Left colon (tissue), 2 donors: ENCODE results near the gene PPP4R2. TPM values are rescaled to one million over a fixed set of nuclear protein-coding genes. Genes with fewer than 3 reads are reported as not detected.

Experiments
- ATAC-seq: fragments of 200-7000 bp; cut with Tn5 transposase; one replicate; pipeline ENCODE4 v1.9.1; 2020; ENCODE audit warnings: mild to moderate bottlenecking, moderate library complexity
- DNase-seq, 2 donors: peaks; one replicate each; pipeline ENCODE4 v3.0.0-alpha.2; 2020
- intact Hi-C, 2 donors: fragments of 100-400 bp; cut with DNase I in 1 of 2; cut with micrococcal nuclease in 1 of 2; formaldehyde crosslinking; loops; one replicate each; pipeline versions ENCODE4 v1.11.2 to v1.14.0; 2022; cut with DNase I, micrococcal nuclease
- total RNA-seq, 2 donors: library from RNA; stranded (reverse); fragmentation: NEBNext Ultra II Directional; extraction: Animal tissue kit (Norgen Biotek cat#: 25700); gene quantifications; one replicate each; pipeline ENCODE4 v1.2.1, GENCODE V29; 2021
- donor health status: DM: no; HTN: no; CAD: no.
- donor health status: DM: yes; HTN: yes; CAD: no.

The PPP4R2 gene
- total RNA-seq, 2 donors from 2014 or later = 76.9 to 90.2 TPM

DNA sequence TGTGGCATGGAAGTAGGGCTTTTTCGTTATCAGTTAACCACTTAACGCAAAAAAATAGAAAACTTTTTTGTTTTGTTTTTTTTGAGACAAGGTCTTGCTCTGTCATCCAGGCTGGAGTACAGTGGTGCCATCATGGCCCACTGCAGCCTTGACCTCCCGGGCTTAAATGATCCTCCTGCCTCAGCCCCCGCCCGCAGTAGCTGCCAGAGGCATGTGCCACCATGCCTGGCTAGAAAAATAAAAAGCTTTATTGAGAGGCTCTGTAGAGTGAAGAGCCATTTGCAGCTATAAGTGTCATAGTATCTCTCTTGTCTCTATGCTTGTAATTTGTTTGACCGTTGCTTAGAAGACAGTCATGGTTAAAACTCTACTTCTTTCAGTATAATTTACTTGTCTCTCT is 13.5 kb downstream of the PPP4R2 start:
- DNase-seq (no peak), ATAC-seq (no peak)
- intact Hi-C loops = no loop called here

DNA sequence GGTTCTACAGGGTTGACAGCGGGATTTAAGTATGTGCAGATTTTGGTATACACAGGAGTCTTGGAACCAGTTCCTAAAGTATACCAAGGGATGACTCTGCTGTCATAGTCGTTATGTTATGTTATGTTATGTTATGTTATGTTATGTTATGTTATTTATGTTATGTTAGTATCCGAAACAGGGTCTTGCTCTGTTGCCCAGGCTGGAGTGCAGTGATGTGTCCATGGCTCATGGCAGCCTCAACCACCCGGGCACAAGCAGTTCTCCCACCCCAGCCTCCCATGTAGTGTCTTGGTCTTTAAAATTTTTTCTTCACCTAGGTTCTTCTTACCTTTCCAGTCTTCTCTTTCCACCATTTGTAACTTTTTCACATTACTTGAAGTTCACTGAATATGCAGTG is 21.7 kb downstream of the PPP4R2 start:
- ATAC-seq (no peak), DNase-seq (no peak)
- intact Hi-C loops = no loop called here

DNA sequence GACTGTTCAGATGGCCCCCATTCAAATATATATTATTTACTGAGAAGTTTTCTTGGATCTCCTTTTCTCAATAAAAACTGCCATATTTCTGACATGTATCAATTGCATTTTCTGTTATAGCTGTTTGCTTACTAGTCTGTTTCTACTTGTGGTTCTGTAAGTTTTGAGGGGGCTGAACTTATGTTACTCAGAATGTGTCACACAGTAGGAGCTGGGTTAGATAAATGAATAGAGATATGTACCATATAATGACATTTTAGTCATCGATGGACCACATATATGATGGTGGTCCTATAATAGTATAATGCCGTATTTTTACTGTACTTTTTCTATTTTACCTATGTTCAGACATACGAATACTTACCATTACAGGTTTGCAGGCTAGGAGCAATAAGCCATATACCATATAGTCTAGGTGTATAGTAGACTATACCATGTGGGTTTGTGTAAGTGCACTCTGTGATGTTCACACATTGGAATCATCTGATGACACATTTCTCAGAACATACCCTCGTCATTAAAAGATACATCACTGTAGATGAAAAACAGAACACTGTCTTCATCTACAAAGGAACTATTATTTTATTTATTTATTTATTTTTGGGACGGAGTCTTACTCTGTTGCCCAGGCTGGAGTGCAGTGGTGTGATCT is 22.3 kb downstream of the PPP4R2 start:
- no peak for DNase-seq
- intact Hi-C loops = no loop called here
- ATAC-seq = no peak

DNA sequence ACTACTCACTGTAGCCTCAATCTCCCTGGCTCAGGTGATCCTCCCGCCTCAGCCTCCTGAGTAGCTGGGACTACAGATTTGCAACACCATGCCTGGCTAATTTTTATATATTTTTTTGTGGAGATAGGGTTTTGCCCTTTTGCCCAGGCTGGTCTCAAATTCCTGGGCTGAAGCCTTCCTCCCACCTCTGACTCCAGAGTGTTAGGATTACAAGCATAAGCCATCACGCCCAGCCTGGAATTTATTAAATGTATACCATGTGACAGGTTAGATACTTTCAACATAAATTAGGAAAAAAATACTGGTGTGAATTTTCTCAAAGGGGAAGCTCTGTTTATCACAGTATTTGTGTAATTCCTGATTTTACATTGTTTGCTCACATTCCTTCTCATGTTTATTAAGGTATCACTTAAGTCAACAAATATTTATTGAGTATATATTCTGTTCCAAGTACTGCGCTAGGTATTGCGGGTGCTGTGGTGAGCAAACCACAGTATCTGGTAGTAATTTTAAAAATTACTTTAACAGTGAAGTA is 24.8 kb downstream of the PPP4R2 start:
- ATAC-seq (no peak), DNase-seq (no peak)
- intact Hi-C loops = no loop called here

DNA sequence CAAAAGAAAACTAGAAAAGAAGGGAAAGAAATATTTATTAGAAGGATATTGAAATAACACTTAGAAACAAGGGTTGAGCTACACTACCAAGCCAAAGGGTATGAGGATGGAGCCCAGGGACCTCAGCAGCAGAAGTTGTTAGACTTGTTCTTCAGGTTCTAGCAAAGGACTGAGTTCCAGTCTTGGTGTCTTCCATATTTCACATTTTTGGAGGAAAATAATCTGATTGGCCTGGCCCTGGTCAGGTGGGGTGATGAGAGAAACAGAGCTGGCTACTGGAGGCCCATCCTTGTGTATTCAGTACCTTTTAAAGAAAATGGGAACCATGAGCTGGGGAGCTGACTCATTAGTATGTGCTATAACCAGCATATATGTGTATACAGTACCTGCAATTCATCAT is 28.2 kb downstream of the PPP4R2 start:
- DNase-seq (no peak), ATAC-seq (peak; percentile 40)
- intact Hi-C loops = no loop called here

DNA sequence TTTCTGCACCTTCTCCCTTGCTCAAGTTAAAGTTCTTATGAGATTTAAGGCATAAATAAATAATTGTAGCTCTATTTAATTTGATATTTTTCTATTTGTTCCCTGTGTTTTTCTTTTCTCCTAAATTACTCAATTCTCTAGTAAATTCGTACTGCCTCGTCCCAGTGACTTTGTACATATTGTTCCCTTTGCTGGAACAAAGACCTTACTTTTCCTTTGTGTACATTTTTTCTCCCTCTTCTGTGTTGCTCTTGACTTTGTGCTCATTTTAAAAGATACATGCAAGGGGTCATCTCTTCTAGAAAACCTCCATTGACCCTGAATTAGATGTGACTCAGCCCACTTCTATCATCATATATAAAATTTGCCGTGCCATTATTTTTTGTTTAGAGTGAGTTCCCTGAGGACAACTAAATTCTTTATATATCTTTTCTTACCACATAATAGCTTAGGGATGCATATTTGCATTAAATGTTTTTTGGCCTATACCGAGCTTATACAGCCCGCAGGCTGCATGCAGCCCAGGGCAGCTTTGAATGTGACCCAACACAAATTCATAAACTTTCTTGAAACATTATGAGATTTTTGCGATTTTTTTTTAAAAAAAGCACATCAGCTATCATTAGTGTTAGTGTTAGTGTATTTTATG is 29.6 kb downstream of the PPP4R2 start:
- intact Hi-C loops = no loop called here
- no peak for DNase-seq
- ATAC-seq = peak; percentile 27

DNA sequence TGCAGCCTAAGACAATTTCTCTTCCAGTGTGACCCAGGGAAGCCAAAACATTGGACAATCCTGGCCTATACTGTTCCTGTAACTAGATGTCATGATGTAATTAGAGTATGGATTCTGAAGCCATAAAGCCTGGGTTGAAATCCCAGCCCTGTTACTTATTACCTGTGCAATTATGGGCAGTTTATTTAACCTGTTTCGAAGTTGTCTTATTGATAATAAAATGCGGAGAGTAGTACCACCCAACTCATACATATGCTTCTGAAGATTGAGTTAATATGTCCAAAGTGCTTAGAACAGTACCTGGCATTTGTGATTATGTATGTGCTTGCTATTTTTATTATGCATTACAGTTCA is 30.1 kb downstream of the PPP4R2 start:
- peak; percentile 91 for ATAC-seq
- no peak for DNase-seq
- intact Hi-C loops = no loop called here

DNA sequence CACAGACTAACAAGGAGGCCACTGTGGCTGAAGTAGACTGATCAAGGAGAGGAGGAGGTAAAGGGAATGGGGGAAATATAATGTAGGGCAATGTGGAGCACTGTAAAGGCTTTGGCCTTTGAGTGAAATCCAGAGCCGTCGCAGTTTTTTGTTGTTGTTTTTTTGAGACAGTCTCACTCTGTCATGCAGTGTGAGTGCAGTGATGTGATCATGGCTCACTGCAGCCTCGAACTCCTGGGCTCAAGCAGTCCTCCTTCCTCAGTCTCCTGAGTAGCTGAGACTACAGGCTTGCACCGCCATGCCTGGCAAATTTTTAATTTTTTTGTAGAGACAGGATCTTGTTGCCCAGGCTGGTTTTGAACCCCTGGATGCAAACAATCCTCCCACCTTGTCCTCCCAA is 32.2 kb downstream of the PPP4R2 start:
- DNase-seq = no peak
- ATAC-seq = no peak
- intact Hi-C loops = no loop called here

DNA sequence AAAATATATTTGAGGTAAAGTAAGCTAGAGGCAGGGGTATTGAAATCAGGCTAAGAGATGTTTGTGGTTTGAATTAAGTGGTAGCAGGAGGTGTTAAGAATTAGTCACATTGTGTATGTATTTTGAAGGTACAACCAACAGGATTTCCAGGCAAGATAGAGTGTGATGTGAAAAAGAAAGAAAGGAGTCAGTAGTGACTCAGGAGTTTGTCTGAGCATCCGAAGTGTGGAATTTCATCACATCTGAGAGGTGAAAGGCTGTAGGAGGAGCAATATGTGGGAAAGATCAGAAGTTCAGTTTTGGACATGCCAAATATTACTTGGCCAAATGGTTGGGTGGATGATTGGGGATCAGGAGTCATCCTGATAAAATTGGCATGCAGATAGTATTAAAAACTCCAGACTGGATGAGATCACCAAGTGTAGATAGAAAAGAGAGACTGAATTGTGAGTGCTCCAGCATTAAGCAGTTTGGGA is 32.7 kb downstream of the PPP4R2 start:
- ATAC-seq (no peak), DNase-seq (no peak)
- intact Hi-C loops = no loop called here

DNA sequence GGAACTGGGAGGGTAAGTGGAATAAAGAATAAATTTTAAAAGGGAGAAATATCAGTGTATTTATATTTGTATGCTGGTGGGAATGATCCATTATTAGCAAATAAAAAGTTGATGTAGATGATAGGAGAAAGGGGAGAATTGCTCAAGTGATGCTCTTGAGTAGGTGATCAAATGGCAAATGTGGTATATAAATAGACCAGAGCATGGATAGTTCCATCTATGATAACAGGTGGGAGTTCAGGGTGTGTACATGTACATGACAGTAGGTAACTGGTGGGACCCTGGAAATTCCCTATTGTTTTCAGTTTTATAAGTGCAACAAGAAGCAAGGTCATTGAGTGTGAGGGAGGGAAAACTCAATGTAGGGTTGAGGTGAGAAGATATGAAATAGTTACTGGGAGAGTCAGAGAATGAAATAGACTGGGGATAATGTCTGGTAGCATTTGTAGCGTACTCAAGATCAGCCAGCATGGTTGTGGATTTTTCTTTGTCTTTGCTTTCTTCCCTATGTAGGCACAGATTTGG is 33.5 kb downstream of the PPP4R2 start:
- intact Hi-C loops = no loop called here
- DNase-seq (no peak), ATAC-seq (no peak)

DNA sequence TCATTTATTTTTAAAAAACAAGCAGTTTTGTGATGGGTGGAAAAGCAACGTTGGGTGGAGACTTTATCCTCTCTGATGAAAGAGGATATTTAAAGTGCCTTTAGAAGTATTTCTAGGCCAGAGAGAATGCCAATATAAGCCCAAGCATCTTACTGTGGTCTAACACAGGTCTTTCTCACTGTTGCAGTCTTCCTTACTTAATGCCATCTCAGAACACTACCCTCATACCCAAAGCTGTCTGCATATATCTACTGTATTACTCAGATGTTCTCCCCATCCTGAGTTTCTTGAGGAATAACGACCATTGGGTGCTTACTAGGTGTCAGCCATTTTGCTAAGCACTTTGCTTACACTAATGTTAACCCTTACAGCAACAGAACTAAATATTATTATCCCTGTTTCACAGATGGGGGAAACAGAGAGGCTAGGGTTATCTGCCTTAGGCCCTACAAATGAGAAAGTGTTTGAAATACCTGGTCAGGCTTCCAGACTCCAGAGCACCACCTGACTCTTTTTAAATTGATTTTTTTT is 35.0 kb downstream of the PPP4R2 start:
- DNase-seq (no peak), ATAC-seq (no peak)
- intact Hi-C loops = no loop called here

DNA sequence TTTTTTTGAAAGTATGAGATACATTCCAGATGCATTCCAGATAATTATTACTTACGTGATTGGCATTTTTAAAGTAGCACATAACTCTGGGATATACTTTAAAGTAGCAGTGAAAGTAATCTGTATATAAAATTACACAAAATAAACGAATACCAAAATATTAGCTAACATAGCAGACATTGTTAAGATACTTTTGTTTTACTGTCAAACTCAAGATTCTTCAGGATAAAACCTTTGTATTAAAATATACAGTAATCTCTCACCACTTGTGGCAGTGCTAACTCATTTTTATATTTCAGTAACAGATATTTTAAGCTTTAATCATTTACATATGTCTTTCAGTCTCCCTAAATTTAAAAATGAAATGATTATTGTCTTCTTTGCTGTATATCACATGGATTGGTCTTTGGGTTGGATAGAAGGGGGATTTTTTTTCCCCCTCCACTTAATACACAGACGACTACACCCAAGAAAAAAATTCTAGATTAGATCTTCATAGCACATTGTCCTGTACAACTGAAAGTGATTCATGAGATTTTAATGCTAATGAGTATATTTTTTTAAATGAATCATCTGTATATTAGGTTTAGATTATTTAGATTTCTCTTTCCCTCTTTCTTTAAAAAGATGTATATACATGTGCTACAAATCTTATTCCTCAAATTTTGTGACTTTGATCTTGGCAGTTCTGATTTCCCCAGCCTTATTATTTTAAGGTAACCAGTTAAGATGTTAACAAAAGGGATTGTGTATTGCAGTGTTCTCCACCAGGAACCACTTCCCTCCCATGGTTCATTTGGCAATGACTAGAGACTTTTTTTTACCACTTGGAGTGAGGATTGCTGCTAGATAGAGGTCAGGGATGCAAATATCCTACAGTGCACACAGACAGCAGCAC is 40.3 kb downstream of the PPP4R2 start:
- intact Hi-C loops = no loop called here
- peak; percentile 37 for ATAC-seq
- DNase-seq = no peak

DNA sequence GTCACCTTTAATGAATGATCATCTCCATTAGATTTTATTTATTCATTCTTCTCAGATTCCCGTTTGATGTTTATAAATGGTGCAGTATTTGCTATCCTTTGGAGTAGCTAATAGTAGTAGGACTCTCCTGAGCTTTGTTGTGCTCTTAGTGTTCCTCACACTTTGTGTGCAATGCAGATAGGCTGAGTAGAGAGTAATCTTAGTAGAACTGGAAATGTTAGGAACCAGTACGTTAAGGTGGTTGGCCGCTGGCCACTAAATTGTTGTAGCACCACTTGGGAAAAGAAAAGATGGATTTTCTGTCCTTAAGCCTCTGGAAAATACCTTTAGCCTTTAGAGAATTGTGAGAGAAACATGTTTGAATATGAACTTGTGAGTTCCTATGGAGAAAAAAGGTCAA is 44.9 kb downstream of the PPP4R2 start:
- intact Hi-C loops = no loop called here
- ATAC-seq (no peak), DNase-seq (no peak)

DNA sequence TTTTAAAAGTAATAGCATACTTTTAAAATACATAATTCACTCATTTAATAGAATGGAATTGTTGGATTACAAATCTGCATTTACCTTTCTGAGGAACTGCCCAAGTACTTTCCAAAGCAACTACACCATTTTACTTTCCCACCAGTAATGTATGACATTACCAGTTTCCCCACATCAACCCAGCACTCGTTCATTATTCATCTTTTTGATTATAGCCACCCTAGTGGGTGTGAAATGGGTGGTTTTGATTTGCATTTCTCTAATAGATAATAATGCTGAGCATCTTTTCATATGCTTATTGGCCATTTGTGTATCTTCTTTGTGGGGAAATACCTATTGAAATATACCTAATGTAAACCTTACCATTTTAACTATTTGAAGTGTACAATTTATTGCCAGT is 46.8 kb downstream of the PPP4R2 start:
- DNase-seq (no peak), ATAC-seq (no peak)
- intact Hi-C loops = no loop called here

DNA sequence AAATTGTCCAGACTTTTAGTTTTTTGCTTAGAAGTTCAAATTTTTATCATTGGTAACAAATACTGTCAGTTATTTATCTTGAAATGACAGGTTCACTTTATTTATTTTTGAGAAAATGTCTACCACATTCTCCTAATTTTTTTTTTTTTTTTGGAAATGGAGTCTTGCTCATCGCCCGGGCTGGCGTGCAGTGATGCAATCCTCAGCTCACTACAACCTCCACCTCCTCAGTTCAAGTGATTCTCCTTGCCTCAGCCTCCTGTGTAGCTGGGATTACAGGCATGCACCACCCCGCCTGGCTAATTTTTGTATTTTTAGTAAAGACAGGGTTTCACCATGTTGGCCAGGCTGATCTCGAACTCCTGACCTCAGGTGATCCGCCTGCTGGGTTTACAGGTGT is 48.8 kb downstream of the PPP4R2 start:
- no peak for DNase-seq
- ATAC-seq = no peak
- intact Hi-C loops = no loop called here

DNA sequence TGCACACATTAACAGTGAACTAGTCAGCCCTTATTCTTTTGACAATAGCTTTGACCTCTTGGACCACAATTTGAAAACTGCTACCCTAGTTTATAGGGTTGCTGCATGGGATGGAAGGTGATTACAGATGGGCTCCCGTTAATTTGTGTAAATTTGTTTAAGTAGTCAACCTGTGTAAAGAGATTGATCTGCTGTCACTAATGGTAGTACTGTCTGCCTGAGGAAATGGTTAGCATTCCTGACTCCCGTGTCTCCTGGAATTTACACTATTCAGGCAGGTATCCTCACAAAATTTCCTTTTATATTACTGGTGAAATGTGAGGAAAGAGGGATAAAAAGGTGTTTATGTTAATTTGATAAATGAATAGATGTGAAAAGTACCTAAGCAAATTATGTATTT is 49.6 kb downstream of the PPP4R2 start:
- ATAC-seq = no peak
- intact Hi-C loops = no loop called here
- no peak for DNase-seq

DNA sequence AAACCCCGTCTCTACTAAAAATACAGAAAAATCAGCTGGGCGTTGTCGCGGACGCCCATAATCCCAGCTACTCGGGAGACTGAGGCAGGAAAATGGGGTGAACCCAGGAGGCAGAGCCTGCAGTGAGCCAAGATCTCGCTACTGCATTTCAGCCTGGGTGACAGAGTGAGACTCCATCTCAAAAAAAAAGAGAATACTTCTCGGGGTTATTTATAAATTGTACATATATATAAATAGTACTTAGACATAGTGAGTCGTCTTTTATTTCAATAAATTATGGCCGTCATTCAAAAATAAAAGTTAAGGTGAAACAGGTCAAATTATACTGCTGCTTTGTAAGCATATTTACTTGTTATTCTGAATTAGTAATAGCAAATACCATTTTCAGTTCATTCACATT is 52.7 kb downstream of the PPP4R2 start:
- no peak for DNase-seq
- intact Hi-C loops = no loop called here

DNA sequence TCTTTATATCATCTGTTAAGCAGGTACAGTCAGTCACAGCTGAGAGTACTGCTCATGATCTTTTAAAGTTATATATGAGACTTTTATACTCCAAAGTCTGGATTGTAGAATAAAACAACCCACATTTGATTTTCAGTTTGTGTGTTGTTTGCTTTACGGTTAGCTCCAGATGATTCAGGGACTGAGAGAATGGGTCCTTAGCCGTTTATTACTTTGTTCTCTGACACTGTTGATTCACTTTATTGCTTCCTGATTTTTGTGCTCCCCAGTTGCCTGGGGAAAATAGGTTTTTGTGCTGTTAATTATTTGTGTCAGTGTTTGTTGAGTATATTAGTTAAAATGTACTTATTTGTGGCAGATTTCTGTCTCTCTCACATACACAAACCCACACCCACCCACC is 56.2 kb downstream of the PPP4R2 start:
- intact Hi-C loops = loop anchor here in 1 of 2 donors (10.0 kb wide), 2 partner anchors 118 to 208 kb away; partner anchors contain the start of gene SHQ1
- ATAC-seq = peak; percentile 90
- no peak for DNase-seq

More for the DNA sequence above, 52.7 kb downstream of the PPP4R2 start:
- ATAC-seq = no peak

DNA sequence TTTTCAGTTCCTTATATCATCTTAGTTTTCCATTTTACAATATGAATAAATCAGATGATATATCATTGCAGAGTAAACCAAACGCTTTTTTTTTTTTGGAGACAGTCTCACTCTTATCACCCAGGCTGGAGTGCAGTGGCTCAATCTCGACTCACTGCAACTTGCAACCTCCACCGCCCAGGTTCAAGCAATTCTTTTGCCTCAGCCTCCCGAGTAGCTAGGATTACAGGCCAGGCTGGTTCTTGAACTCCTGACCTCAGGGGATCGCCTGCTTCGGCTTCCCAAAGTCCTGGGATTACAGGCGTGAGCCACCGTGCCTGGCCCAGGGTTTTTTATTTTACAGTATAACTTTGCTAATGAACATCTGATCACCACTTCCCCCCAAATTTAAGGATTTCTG is 59.0 kb downstream of the PPP4R2 start:
- intact Hi-C loops = loop anchor here in 1 of 2 donors (10.0 kb wide), 2 partner anchors 121 to 211 kb away; partner anchors contain the start of gene SHQ1
- ATAC-seq (peak; percentile 16), DNase-seq (no peak)
